Right hindlimb (tissue), 1 donor: Measurements from ENCODE around the gene DSN1.

Experiments used
- DNase-seq: peaks from one replicate; pipeline ENCODE4 v3.0.0-alpha.2; 2018

DSN1 gene

DNA sequence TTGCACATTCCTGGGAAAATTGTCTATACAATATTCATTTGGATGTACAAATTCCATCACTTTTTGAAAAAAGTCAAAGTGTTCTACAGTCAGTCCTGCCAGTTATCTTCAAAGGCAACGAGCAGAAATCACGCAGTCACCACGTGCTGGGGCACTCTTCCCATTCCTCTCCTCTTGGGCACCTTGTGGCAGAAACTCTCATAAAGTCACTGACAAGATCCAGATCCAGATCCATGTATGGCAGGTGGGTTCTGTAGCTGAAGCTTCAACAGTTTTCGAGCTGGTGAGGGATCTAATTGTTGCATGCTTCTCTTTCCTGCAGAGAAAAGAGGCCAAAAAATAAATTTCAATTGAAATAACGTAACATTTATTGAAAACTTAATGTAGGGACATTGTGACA lies 21.0 kb downstream of the DSN1 start:
- DNase-seq, result no peak

DNA sequence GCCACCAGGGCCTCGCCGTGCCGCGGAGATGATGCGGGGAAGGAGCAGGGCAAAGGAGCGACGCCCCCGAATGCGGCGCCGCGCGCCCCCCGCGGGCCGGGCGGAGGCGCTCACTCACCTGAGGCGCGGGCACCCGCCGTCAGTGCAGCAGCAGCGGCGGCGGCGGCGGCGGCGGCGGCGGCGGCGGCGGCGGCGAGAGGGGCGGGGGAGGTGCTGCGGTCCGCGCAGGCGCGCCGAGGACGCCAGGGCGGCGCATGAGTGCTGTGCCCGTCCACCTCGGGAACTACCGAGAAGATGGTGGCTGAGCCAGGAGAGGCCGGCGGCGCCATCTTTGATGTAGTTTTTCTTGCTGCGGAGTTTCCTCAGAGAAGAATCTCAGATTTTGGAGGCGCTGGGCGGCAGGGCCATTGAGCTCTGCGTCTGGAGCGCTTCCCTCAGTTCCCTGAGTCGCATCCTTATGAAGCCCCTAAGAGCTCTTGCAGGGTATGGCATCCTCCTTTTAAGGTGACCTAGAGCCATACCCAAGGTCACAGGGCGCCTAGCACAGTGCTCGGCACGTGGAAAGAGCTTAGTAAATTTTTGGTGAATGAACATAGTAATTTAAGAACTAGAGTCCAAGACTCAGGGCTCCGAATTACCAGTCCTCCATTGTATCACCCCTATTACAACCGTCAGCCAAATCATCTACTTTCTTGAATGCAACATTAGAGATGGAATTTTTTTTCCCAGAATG lies 27.5 kb downstream of the DSN1 start, which contains the start of gene NDRG3:
TSS of gene NDRG3 (minus strand) at position 164 of the 733 bp plus-strand sequence. CDS start 24,355 bp downstream, outside the sequence.
- peak; percentile 95 for DNase-seq

DNA sequence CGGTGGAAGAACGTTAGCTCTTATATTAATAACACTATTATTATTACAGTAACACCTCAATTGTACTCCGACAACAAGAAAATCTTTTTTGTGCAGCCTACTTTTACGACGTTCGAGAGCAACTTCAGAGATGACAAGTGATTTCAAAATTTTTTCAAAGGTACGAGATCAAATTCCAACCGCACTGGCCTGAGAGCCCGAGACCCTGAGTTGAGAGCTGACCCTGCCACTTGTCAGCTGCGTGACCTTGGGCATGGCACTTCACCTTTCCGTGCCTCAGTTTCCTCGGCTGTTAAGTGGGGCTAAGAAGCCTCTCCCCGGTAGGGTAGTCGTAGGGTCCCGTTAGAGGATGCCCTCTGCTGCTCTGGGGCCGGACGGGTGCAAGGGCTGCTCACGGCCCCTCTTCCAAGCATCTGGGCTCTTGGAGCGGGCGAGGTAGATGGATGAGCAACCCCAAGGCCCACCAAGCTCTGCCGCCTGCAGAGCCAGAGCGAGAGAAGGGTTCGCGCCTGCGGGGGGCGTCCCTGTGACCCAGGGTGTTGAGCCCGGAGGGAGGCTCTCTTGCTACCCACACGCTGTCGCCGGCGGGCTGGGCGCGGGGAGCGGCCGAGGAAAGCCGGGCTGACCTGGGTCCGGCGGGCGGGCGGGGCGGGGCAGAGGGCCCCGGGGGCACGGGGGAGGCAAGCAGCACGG lies 28.2 kb downstream of the DSN1 start:
- DNase-seq, result no peak

DNA sequence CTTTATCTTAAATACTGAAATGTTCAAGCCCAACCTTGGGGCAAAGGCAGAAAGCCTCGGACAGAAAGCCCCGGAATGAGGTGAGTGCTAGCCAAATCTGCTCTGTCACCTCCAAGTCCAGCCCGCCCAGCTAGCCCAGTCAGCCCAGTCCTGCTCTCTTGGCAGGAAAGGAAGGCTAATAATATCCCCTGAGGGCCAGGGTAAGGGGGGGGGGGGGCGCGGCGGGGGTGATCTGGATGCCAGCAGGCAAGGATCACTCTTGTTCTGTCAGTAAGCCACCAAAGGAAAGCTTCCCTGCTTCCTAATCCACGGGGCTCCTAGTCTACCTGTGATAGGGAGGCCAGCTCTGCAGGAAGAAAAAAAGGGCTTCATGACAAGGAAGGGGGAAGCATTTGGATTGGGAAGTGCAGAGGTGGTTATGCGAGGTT lies 28.8 kb downstream of the DSN1 start:
- peak; percentile 26 for DNase-seq

DNA sequence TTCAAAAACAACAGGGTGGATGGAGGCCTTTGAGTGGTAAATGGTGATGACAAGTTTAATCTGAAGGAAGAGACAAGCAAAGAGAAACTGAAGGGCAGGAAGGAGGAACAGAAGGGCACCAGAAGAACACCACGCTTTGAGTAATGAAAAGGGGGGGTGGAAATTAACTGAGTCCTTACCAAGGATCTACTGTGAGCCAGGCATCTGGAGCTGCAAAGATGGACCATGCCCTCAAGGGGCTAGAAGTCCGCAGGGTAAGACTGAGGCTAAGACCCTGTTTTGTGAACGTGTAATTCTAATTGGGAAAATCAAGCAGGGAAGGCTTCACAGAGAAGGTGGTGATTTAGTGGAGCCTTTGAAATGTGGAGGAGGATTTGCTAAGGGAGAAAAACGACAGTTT lies 29.3 kb downstream of the DSN1 start:
- DNase-seq, result no peak

DNA sequence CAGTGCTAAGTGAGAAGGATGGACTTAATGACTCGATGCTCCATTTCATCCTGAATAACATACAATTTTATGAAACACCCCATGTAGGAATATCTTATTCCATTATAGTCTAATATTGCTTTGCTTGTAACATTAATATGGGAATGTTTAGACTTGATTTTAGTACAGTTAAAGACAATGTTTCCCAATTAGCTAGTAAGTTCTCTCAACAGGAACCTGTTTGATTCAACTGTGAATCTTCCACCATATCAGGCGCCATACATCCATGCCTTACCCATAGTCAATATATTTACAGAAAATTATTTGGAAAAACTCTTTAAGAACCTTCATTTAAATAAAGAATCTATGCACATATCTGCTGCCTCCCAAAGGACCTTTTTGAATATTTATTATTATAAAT lies 31.0 kb downstream of the DSN1 start:
- no peak for DNase-seq

DNA sequence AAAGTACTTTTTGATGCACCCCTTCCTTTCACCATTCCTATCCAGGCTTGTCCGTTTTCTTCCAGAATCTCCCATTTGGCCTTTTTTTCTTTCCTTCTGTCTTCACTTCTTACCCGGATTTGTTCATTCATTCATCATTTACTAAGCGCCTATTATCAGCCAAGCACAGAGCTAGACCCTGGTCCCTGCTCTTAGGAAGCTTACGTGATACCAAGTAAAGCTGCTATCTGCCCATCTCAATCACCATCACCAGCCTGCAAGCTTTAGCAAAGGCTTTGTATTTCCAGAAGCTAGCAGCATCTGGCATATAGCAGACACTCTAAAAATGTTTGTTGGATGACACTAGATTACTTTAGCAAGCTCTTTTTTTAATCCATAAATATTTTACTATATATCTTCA lies 32.5 kb downstream of the DSN1 start:
- no peak for DNase-seq

DNA sequence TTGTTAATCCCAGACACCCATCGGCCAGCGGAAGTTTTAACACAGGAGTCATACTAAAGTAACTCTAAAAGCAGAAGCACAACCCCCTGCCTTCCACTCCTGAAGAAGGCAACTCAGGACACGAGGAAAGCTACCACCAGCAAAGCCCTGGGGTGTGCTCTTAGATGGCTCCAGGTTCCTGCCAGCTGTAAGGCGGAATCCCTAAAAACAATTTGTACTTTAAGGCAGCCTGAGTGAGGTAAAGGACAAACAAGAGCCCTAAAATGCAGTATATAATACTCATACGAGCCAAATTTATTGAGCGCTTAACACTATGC lies 36.4 kb downstream of the DSN1 start:
- DNase-seq, result no peak

DNA sequence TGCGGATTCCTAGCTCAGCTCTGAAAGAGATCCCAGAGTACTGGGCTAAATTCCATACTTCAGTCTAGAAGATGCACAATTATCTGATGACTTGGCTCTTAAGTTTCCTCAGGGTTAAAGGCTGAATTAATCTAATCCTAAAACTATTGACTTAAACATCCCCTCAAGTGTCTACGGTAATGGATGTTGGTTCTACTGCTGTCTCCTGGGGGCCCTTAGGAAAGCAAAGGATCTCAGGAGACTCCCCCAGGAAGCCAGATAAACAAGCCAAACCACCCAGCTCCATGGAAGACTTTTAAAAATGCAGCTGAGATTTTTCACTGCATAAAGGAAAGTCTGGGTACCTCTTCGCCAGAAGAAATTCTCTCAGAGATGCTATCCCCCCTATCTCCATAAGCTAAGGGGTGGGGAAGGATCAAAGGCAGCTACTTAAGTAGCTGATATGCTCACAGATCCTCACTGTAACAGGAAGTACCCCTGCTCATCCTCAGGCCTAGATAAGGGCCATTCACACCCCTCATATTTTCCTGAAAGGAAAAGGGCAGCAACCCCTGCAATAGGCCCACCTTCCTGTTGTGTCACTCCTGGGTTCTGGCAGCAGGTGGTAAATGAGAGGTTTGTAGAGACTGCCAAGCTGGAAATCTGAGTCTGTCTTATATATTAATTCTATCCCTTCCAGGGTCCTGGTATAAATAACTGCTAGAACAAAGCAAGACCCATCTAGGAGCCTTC lies 36.9 kb downstream of the DSN1 start:
- no peak for DNase-seq

DNA sequence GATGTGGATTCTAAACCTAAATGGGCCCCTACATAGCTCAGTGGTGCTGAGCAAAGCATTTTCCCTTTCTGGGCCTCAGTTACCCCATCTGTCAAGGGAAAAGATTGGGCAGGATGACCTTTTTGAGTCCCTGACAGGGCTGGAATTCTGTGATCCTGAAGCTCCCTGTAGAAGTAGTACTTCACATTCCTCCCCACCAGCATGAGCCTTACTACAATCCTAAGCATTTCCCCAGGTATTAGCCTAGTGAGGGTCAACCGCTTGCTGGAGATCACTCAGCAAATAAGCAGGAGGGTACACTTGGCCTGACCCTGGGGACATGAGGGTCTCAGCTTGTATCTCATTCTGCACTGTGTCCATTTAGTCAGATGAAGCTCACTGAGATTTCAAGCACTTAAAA lies 41.1 kb downstream of the DSN1 start:
- DNase-seq, result no peak

DNA sequence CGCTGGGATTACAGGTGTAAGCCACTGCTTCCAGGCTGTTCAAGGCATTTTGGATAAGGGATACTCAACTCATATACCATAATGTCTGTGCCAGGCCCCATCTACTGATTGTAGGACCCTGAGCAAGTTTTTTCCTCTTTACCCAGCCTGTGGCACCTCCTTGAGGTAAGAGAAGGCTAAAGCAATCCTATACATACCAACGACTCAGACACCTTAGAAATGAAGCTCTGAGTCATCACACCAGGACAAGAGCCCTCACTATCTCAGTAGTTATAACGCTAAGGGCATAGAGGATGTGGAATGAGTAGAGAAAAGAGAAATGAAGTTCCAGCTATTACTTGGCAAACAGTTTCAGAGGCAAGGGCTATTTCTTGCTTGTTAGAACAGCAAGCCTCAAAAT lies 44.6 kb downstream of the DSN1 start:
- no peak for DNase-seq

DNA sequence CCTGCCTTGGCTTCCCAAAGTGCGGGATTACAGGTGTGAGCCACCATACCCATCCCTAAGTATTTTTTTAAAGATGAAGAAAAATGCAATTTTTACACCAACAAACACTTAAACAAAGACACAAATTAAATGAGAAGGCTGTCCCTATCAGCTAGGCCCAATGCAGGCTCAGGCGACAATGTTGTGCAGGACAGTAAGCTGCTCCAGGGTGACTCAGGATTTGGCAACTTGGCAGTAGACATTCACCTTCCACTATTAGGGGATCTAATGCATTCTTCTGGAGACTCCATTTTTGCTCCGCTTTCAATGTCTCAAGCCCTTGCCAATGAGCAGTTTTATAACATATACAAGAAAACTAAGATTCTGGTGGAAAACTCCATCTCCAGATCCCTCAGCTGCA lies 47.4 kb downstream of the DSN1 start:
- no peak for DNase-seq

DNA sequence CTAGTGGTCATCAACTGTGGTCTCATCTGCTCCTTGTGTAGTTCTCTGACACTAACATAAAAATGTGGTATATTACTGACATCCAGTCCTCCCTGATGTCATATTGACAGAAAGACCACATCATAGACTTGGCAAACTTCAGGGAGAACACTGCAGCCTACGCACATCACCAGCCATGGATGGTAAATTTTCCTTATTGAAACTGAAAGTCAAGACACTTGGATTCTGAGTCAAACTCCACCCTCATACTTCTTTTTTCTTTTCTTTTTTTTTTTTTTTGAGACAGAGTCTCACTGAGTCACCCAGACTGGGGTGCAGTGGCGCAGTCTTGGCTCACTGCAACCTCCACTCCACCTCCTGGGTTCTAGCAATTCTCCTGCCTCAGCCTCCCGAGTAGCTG lies 53.1 kb downstream of the DSN1 start:
- no peak for DNase-seq

DNA sequence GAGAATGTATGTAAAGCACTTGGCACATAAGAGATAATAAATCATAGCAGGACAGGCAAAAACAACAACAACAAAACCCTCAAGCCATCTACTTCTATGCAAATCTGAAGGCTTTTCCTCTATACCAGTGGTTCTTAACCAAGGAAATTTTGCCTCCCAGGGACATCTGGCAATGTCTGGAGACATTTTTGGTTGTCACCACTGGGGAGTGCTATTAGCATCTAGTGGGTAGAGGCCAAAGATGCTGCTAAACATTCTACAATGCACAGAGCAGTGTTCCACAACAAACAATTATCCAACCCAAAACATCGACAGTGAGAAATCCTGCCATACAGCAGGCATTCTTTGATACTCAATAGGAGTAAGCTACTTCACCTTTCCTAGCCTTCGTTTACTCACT lies 55.9 kb downstream of the DSN1 start:
- DNase-seq, result no peak

DNA sequence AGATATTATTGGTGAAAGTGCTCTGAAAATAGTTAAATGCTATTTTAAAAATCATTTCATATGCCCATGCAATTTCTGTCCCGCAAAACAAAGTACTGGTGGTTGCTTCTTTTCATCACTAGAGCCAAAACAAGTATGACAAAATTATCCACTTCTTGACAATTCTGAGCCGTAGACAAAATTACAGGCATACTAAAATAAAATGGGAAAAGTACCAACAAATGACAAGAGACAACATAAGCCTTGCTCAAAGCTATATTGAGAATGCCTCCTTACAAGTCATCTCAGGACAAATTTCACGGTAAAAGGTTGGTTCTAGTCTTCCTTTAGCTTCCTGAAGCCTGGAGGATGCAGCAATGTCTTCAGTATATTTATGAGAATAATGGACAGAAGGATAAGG lies 56.5 kb downstream of the DSN1 start:
- DNase-seq, result no peak

DNA sequence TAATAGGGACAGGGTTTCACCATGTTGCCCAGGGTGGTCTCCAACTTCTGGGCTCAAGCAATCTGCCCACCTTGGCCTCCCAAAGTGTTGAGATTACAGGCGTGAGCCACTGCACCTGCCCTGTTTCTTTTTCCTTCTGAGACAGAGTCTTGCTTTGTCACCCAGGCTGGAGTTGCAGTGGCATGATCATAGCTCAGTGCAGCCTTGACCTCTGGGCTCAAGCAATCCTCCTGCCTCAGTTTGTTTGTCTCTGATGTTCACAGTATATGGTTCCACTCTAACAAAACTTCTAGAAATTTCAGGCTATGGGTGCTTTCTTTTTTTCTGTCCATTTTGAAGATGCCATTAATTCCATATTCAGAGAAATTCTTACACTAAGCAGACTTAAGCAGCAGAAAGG lies 60.8 kb downstream of the DSN1 start:
- DNase-seq, result no peak

DNA sequence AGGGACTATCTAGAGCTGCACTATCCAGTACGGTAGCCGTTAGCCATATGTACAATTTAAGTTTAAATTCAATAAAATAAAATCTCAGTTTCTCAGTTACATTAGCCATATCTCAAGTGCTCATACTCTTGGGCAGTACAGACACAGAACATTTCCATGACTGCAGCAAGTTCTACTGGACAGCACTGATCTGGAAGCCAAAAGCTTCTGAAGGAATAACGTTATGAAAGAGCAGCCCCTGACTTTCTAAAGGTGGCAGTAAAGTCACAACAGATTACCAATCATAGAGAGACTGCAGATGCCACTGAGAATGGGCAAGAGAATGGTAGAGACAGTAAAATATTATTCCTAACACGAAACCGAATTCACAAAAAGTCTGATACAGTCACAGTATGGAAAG lies 64.4 kb downstream of the DSN1 start:
- no peak for DNase-seq

DNA sequence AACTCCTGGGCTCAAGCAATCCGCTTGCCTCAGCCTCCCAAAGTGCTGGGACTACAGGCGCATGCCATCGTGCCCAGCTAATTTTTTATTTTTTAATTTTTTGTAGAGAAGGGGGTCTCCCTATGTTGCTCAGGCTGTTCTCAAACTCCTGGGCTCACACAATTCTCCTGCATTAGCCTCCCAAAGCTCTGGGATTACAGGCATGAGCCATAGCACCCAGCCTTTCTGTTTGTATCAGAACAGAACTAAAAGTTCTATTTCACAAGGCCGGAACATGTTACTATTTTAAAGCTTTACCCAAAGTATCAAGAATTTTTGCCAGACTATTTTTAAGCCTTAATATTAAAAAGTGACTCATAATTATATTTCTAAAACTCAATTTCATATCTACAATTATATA lies 70.0 kb downstream of the DSN1 start:
- no peak for DNase-seq
